Fibroblast of peridontal ligament (primary cell): ENCODE measurements around the gene NEURL1.
"Not testable (repeated sequence)": the region's sequence is repeated elsewhere in the genome, so short reads cannot be mapped to it uniquely, and the experiment has no call there.

Source experiments
- DNase-seq: peaks from one replicate; pipeline ENCODE4 v3.0.0-alpha.2; 2010; ENCODE audit errors: extremely low read depth

Gene NEURL1

DNA sequence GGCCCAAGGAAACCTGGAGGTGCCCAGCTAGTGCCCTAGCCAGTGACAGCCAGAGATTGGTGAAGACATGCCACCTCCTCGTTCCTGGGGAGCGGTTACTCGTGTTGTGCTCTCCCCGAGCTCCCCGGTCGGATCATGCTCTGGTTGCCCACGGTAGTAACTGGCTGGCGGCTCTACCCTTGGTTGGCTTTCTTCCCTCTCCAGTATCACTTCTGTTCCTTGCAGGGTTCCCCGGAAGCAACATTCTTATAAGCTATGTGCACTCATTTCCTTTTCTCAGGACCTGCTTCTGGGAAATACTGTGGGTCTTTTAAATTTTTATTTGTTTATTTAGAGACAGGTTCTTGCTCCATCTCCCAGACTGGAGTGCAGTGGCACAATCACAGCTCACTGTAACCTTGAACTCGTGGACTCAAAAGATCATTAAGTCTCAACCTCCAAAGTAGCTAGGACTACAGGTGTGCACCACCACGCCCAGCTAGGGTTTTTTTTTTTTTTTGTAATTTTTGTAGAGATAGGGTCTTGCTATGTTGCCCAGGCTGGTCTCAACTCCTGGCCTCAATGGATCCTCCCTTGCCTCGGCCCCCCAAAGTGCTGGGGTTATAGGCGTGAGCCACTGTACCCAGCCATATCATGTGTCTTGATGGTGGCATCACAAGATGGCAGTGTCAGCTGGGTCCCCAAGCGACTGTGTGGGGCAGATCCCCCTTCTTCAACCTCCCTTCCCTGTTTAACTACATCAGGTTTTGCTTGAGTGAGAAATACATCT, 27.9 kb upstream of the NEURL1 start:
- no peak for DNase-seq

DNA sequence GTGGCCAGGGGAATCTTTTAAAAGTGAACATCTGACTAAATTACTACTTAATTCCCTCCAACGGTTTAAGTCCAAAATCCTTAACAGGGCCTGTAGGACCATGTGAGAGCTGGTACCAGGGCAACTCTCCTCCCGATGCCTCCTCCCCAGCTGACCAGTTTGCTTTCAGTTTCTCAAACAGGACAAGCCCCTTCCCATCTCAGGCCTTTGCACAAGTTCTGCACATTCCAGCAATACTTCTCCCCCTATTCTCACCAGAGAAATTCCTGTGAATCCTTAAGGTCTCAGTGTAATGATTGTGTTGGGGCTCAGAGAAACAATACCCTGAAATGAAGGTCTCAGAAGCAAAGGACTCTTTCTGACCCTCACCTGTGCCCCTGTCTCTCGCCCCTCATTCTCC, 26.8 kb upstream of the NEURL1 start:
- DNase-seq: peak; percentile 25

DNA sequence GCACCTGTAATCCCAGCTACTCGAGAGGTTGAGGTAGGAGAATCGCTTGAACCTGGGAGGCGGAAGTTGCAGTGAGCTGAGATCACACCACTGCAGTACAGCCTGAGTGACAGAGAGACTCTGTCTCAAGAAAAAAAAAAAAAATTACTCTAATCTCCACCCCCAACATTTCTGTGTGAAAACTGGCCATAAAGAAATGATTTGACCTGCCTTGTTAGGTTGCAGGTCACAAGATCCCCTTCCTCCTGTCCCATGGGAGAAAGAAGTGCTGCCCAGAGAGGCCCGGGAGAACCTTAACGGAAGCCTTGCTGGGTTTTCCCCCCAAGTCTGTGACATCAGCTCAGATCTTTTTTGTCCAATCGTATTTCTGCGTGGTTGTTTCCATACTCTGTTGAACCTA, 26.1 kb upstream of the NEURL1 start:
- no peak for DNase-seq

DNA sequence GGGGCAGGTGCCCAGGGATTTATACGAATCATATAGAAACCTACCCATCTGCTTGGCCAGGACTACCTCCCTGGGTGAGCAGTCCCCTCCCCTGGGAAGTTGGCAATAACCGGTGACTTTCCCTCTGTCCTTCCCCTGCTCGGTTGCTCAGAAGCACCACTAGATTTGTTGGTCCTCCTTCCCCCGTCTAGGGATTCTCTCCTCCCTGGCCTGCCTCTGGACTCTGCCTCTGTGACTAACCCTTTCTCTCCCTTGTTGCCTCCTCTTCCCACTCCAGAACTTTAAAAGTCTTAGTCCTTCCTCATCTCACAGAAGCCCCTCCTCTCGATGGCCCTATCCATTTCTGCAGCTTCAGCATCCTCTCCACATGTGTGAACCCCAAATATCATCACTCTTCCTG, 24.3 kb upstream of the NEURL1 start:
- DNase-seq: no peak

DNA sequence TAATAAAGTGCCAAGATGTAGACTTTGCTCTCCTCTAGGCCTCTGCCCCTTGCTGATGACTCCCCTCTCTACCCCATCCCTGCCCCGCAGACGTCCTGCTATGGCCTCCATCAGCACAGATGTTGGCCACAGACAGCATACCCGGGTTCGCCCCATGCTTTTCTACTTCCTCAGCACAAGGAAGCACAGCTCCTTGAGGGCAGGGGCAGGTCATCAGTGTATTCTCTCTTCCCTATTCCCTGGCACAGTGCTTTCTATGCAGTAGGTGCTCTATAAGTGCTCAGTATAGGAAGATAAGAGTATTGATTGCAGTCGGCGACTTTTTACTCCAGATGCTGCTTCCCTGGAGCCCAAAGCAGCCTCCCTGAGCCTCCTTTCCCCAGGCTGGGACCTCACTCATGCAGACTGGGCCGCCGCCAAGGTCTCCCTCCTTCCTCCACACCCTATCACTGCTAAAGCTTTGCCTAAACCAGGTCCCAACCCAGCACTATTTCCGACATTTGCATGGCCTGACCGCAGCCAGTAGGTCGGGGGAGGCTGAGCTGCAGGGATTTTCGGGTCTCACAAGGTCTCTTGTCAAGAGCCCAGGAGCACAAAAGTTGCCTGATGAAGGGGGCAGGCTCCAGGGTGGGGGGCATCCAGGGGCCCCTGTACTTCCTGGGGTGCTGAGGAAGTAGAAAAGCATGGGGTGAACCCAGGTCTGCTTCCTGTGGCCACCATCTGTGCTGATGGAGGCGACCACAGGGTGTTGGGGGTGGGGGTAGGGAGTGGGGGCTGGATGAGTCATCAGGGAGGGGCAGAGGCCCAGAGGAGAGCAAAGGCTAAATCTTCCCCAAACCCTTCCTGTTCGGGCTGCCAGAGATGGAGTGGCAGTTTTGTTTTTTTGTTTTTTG, 22.5 kb upstream of the NEURL1 start:
- no peak for DNase-seq

DNA sequence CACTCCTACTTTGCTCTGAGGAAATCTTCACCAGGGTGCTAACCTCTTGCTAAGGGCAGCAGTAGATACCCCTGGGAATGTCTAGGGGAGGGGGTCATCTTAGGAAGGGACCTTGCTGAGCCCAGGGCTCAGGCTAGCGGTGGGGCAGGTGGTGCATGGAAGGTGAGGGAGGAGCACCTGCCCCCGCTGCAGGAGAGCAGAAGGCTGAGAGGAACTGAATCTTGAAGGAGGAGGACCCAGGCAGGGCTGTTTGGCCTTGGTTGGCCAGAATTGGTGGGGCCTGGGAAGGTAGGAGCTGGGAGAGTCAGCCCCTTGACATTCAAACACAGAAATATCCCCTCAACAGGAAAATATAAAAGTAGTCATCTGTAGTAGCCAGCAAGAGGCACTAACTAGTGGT, 21.5 kb upstream of the NEURL1 start:
- no peak for DNase-seq

DNA sequence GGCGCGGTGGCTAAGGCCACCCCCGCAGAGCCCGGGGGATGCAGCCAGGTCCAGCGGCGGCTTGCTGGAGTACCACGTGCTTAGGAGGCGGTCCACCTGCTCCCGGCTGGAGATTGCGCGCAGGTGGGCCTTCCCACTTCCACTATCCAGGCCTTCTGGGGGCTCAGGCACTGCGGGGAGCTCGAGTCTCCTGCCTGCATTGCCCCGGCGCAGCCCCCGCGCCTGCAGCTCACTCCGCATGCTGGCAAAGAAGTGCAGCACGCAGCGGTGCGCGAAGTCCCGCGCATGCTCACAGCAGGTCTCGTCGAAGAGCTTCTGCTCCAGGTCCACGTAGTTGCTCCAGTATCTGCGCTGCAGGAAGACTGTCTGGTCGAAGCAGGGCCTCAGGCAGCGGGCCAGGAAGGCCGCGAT, 20.2 kb upstream of the NEURL1 start:
- no peak for DNase-seq

DNA sequence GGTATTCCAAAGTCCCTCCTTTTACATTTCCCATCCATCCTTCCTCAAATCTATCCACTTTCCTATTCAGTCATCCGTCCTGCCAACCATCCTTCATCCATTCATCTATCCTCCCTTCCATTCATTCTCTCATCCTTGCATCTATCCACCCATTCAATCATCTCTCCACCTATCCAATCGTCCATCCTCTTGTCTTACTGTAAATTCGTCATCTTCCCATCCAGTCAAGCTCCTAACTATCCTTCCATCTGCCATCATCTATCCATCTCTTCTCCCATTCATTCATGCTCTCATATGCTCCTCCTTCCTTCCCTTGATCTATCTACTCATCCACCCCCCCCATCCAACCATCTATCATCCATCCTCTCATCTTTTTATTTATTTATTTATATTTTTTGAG, 19.4 kb upstream of the NEURL1 start:
- no peak for DNase-seq

DNA sequence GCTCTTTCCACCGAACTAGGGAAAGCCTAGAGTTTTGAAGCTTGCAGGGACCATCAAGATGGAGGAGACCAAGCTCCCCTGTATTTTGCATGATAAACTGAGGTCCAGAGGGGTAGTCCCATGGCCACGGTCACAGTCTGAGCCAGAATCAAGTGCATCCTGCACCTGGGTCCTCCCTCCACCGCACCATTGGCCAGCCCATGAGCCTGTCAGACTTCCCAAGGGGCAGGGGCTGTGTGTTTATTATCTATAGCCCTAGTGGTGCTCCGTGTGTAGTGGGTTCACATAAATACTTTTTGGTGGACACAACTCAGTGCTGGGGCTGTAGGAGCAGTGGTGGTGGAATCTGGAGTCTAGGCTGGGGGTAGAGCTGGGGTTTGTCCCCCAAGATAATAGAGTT, 18.1 kb upstream of the NEURL1 start:
- DNase-seq: no peak

DNA sequence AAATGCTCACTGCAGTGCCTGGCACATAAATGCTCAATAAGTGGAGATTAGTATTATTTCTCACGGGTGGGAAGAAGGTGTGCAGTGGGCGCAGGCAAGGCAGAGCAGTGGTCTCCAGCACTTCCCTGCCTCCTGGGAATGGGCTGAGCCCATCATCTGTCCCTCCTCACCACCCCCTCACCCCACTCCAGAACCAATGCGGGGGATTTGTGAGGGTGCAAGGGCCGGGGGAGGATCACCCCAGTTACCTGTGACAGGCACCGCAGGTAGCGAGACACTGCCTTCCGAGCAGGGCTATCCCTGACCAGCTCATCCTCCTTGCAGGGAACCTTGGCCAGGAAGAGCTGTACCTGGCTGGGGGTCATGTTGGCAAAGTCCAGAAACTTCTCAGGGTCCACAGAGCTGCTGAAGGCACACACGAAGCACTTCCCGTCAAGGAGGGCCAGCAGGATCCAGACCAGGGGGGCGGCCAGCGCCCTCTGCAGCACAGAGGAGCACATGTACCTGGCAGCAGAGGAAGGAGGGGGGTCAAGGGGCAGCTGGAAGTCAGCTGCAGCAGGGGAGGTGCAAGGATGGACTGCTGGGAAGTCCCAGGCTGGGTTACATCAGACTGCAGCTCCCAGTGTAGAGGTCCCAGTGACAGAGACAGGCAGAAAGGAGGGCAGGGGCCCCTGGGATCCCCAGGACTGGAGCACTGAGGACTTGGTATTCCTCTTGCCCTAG, 17.3 kb upstream of the NEURL1 start:
- DNase-seq: no peak

DNA sequence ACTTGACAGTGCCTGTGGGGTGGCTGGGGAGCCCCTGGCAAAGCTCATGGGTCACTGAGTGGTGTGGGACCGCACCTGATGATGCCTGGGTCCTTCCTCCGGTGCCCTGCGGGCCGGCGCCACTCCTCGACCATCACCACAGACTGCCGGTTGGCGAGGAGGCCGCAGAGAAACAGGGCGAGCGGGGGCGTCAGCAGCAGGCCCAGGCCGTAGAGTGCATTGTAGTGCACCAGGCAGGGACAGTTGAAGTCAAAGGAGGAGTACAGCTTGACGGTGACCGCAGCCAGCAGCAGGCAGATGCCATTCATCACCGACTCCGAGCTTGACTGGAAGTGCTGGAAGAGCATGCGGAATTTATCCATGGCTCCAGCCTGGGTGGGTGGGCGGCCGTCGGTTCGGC, 14.8 kb upstream of the NEURL1 start:
- no peak for DNase-seq

DNA sequence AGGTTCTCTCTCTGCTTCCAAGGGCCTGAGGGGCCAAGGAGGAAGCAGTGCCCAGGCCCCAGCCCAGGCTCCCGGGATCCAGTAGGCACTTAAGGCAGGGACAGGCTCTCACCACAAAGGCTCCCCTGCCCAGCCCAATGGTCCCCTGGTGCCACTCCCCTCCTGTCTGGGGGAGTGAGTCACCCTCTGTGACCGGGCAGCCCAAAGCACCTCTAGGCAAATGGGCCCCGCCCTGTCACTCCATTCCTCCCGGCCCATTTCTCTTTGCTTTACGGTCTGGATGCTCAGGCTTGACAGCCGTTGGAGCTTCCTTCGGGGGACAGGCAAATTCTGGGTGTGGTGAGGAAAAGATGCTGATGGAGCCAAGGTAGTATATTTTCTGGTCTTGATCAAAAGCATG, 14.4 kb upstream of the NEURL1 start, which contains the start of gene CALHM3:
Gene CALHM3, minus strand, starts transcription at position 106 of the 400 bp plus-strand sequence. CDS start 208 bp downstream, outside the sequence.
- DNase-seq: no peak

DNA sequence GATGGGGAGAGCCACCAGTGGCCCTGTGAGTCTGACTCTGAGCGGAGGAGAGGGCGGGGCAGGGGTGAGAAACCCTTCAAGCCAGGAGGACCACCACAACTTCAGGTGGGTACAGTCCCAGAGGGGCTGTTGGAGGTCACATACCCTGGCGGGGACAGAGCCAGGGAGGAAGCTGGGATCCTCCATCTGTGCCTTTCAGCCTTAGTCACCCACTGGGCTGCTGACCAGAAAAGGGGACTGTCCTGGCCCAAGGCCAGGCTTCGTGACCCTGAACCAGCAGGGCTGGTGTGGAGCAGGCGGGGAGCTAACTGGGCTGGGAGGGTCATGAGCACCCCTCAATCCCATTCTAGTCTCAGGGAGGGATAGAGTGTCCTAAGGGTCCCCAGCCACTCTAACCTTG, 13.0 kb upstream of the NEURL1 start:
- DNase-seq: no peak

DNA sequence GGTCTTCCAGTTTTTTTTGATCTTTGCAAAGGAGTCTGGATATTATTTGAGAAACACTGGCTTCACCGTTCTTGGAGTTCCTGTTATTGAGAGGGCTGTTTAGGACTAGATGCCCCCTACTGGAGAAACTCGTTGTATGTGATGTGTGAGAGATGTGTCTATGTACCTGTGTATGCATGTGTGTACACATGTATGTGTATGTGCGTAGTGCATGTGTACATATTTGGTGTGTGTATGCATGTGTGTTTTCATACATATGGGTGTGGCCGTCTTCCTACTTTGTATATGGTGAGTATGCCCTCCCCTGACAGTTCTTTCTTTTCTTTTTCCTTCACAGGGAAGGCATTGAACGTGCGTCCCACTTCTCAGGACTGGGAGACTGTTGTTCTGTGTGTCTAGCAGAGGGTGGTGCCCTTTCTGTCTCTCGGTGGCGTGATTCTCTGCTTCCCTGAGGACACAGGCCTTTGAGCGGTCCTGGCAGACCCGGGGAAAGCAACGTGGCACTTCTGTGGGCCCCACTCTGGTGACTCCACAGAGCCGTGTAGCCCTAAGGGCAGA, 11.5 kb upstream of the NEURL1 start:
- DNase-seq: peak; percentile 83

DNA sequence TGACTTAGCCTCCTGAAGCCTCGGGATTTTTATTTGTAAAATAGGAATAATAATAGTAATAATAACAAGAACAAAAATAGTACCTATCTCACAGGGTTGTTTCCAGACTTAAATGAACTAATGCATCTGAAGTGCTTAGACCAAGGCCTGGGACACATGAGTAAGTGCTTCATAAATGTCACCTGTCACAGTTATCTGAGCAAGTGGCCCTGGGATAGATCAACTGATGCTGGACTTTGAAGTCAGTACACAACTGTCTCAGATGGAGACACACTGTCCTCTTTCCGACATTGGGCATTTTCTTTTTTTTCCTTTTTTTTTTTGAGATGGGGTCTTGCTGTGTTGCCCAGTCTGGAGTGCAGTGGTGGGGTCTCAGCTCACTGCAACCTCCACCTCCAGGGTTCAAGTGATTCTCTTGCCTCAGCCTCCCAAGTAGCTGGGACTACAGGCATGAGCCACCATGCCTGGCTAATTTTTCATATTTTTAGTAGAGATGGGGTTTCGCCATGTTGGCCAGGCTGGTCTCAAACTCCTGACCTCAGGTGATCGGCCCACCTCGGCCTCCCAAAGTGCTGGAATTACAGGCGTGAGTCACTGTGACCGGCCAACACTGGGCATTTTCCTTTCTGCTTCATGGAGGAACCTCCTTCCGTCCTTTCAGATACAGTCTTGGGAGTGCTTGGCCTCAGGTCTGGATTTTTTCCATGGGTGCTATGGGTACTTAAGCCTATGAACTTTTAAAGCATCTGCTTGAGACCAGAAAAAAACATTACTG, 6.7 kb upstream of the NEURL1 start:
- DNase-seq: not testable (repeated sequence)

DNA sequence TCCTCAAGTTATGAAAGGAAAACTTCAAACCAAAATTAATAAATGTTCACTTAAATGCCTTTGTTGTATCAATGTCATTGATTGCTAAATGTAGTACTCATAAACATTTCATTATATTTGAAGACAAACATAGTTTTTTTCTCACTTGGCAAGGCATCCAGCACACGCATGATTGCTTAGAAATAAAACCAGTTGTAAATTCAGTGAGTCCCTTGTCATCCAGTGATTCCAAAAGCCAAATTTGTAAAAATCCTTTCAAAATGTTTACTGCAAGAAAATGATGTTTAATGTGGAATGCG, 6.1 kb upstream of the NEURL1 start:
- DNase-seq: no peak

DNA sequence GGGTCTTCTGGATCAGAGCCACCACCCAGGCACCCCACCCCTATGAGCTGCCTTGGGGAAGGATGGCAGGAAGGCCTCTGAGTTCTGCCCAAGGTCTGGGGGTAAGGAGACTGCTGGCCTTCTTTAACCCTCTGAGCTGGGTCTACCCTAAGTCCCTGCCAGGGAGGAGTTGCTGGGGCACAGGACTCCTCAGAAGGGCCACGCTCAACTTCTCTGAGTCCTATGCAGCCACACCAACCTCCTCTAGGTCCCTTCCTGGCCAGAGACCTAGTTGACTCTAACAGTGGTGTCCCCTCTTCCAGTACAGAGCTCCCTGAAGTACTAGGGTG, 2.6 kb upstream of the NEURL1 start:
- DNase-seq: no peak

DNA sequence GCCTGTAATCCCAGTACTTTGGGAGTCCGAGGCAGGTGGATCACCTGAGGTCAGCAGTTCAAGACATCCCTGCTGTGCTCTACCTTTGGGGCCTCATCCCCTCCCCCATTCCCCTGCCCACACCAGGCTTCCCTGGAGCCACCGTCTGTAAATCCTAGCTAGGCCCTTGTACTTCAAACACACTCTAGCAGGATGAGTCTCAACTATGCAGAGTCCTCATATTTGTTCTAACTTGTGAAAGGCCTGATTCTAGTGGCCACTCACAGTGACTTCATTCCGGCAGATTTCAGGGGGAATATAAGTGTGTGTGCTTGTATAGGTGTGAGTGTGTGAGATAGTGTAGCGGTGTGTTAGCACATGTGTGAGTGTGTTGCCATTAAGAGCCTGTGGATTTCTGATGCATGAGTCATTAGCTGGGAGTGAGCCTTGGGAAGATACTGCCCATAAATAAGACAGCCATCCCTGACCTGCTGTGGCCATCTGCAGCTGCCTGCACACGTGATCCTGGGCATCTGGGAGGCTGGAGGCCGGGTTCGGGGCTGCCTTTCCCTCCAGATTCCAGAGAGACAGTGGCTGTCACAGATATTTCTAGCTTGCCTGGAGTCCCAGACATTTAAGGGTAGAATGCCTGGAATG, 1.7 kb upstream of the NEURL1 start:
- DNase-seq: peak; percentile 84

DNA sequence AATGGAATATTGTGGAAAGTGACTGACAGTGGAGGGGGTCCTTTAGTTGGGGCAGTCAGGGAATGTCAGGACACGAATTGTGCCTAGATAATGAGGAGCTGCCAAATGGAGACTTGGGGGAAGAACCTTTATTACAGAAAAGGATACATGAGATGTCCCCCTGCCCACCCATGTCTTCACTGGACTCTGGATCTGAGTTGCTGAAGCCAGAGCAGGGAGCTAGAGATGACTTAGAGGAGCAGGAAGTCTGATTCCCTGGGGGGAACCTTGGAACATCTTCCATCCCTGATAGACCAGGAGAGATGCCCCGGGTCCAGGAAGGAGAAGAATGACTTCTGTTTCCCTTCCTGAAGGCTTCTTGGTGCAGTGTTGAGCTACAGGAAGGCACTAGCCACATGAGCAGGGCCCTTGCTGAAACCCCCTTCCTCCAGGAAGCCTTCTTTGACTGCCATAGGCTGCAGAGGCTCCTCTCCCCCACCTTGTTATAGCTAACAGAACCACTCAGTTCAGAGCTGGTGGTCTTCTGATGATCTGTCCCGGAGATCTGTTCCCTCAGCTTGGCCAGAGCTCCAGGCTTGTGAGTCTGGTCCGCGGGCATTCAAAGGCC, 747 bp upstream of the NEURL1 start:
- DNase-seq: no peak
